Activated naive CD8-positive, alpha-beta T cell treated with anti-CD3 and anti-CD28 coated beads, Interleukin-2, amount 50 U/mL, for 16 hours (primary cell): ENCODE data around the gene DOCK9.

Experiments used
- DNase-seq: peaks from one replicate; pipeline ENCODE4 v3.0.0-alpha.2; 2020; ENCODE audit warnings: low read depth, low spot score

The DOCK9 gene

DNA sequence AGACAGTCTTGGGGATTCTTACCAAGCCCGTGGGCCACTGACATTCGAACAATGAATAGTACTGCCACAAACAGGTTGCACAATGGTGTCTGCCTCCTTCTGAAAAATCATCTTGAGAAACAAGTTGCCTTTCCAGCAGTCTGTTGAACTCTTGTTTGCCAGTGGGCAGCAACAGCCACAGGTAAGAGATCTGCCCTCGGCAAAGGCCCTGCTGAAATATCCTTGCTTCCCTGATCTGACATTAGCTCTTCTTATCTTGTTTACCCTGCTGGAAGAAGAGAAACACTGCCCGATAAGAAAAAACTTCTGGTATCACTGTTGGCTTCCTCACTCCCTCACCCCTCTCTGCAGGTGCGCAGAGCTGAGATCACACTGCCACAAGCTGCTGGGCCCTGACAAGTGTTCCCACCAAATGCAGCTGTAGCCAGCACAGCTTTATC lies 2.0 kb downstream of the DOCK9 start:
- DNase-seq = no peak

DNA sequence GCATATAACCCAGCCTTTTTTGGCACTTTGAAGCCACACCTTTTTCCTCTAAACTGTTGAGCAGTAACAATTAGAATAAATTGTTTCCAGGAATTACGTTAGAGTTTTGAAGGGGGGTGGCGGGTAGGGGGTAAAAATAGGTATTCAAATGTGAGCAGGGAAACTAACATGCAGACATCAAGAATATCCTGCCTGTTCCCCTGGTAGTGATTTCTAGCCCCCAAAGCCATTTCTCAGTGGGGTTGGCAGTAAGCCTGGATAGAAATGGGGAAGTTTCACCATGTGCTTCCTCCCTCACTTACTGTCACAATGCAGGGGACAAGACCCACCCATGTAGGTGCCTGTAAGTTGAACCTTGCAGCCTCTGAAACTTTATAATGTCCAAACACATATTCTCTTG lies 3.8 kb downstream of the DOCK9 start:
- no peak for DNase-seq

DNA sequence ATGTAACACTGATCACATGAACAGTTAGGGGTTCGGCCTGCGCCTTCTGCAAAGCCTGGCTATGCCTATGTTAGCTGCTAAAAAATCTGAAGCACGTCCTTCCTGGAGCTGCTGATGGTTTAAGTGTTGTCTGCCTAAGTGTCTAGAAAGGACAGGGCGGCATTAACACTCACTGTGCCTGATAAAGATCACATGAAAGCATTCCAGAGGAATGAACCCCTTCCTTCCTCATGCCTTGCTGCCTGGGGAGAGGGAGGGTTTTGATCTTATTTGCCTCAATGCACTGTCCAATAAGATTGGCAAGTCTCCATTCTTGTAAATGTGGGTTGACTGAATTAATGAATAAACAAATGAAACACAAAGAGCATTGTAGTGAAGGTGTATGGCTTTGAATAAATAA lies 5.2 kb downstream of the DOCK9 start:
- DNase-seq = no peak

DNA sequence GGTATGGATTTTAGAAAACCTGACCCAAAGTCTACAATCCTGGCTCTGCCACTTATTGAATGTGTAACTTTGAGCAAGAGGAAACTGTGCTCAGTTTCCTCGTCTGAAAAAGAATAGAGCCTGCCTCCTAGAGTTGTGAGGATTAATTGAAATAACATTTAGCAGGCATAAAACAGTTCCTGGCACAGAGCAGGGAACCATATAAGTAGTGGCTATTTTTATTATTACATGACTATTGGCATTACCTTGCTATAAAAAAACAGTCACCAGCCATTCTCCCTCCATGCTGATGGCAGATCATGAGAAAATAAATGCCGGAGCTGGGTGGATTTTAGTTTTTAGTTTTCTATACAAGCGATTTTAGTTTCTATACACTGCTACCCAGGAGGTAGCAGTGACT lies 5.8 kb downstream of the DOCK9 start:
- no peak for DNase-seq

DNA sequence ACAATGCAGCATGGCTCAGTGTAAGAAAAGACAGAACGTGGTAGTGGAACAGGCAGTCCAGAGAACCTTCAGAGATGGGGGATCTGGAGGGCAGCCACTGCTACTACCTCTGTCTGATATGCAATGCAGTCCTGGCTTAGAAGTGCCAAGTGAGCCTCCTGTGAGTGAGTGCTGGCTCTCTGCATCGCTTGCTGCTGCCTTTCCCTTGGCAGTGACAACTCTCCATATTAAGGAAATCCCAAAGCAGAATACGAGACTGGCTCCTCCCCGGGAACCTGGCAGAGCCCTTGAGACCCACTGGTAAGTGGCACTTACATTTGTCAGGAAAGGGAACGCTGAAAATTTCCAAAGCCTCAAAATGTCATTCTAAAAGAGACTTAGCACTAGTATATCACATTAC lies 7.5 kb downstream of the DOCK9 start:
- no peak for DNase-seq

DNA sequence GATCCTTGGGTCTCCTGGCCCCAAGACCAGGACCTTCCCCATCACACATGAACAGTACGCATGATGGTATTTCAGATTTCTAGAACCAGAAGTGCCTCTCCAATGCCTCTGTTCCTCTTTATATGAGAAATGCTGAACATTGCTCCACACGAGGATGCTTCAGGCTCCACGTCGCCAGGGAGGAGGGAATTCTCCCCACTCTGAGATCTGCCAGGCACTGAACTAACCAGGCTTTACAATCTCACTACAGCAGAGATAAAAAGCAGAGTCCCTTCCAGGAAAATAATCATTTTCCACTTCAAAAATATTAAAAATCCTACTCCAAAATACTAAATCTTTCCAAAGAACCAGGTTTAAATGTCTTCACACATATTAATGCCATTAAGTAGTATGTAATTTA lies 10.4 kb downstream of the DOCK9 start:
- DNase-seq = no peak

DNA sequence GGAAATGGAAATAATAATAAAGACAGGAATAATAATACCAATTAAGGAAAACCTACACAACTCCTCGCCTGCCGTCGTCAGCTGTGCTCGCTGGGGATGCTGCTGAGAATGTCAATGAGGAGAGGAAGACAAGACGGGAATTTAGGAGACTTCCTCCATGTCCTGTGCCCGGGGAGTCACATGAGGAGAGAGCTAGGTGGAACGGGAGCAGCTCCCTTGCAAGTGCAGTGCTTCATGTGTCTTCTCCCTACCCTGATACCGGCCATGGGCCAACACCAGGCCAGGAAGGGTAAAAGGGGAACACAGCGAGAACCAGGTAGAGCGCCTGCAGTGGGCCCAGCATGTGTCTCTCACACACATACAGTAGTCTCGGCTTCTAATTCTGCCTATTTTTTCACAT lies 11.8 kb downstream of the DOCK9 start:
- DNase-seq = no peak

DNA sequence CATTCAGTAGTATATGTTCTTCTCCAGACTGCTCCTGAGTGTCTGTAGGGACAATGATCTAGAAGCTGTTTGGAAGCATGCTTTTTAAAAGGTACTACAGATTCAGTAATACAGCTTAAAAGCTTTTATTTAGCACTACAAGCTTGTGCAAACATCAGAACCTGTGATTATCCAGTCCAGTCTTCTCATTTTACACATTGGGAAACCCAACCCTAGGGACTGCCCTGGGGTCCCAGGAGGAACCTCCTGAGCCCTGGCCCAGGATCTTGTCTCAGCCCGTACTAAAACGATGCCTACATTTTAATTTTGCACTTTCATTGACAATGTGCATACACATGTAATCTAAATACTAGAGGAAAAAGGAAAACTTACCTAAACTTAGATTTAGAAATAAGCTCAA lies 12.5 kb downstream of the DOCK9 start:
- no peak for DNase-seq

DNA sequence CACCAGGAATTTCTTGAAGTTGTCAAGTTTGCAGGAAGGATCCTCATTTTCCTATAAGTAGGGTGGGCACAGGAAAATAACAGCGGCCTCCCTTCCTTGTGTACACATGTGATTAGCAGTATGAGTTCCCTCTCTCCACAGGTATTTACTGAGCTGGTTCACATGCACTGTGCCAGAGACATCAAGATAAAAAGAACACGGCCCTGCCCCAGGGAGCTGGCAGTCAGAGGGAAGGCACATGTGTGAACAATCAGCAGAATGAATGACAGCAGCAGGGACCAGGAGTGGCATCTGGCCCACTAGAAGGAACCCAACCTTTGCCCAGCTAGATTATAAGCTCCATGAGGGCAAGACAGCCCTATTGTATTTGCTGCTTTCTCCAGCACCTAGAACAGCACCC lies 13.9 kb downstream of the DOCK9 start:
- no peak for DNase-seq

DNA sequence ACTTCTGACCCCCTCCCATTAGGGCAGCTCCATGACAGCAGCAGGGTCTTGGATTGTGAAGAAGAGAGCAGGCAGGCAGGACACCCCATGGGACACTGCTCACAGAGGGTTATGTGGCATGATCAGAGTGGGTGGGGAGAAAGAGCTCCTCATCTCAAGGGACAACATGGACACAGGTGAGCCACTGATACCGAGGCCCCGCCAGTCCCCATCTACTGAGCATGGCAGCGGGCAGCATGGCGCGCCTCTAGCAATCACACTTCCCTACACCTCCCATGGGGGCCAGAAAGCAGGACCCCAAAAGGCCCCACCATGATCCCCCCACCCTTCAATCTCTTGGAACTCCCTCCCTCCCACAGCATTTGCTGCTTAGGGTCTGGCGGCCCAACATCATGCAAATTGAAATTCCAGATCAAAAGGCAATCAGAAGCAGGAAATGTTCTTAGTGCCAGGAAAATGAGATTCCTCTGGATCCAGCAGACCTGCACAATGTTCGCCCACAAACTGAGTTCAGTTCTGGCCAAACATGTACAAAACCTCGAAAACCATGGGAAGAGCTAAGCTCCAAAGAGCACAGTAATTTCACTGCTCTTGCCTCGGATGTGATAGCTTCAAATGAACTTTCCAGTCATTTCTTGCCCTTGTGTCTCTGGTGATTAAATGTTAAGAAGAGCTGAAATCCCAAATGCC lies 14.8 kb downstream of the DOCK9 start:
- DNase-seq = no peak

DNA sequence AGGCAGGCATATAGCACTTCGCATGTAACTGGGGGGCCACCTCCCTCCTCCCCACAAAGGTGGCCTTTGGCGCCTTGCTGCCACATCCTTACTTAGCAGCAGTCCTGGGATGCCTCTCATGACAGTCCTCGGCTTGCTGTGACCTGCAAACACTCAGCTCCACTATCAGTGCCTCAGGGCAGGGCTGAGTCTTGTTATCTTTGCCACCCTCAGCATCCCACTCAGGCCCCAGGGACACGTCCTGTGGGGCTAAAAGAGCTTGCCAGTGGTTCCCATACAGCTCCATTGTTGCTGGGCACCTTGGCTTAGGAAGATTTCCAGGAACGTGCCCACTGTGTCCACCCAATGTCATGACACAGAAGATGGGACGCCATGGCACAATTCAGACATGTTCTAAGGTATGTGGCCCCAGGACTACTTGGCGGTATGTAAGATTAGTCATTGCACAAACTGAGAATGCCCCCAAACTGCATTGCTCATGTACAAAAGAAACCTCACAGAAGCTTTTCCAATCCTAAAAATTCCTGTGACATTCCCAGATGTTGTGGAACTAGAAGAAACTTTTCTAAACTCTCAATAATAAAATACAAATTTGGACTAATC lies 16.3 kb downstream of the DOCK9 start:
- DNase-seq = no peak

DNA sequence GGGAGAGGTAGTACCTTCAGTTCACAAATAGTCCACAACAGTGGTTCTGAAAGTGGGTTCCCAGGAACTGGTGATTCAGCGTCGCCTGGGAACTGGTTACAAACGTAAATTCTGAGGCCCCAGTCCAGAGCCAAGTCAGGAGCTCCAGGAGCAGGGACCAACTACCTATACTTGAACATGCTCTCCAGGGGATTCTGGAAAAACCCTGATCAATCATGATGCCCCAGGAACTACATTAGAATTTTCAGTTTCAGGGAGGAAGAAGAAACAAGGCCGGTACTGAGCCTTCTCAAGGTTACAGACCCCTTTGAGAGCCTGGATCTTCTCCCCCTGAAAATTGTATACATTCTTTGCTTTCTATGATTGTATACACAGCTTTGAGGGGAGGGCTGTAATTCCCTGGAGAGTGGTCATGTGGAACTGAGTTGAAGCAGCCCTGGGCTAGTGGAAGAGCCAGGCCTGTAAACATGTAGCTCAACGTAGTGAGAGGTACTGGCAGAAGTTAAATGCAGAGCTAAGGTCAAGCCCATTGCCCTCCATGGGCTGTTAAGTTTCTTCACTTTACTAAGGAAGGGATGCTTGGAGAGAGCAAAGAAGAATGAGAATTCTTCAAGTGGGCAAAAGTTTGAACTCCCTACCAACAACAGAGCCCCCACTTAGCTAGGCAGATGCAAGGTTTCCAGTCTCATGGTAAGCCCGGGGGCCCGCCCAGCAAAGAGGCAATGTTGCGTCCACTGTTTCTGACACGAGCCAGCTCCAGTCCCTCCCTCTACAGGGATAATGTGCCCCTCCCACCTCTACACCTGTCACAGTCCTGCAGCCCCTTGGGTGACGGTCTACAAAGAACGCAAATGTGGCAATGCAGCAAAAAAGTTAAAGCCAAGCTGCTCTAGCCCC lies 17.0 kb downstream of the DOCK9 start:
- no peak for DNase-seq

DNA sequence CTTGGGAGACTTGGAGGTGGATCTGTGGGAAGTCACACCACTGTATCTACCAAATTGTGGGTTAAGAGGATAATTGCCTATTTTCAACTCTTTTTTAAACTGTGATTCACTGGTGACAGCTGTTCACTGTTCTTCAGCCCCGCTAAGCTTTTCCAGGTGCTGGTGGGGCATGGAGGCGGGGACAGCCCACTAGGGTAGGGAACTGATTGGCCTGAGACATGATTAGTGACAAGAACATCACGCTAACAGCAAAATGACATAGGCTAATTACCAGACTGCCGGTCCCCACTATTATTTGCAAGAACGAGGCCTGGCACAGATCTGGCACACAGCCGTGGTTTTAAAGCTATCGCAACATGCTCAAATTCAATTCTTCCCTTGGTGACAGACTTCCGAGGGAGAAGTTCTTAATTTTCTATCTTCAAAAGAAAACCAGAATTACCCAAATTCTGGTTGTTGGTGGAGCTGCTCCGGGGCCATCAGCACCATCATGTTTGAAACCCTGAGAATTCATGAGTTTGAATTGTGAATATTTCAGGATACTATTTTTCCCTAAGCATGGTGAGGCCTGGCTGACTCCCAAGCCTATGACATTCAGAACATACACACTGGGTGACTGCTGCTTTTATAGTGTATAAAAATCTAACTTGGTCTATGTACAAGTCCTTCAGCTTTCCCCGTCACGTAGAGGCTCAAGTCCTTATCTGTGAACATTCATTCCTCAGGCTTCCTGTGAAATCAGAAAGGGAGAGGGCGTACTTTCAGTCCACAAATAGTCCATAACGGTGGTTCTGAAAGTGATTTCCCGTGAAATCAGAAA lies 17.9 kb downstream of the DOCK9 start:
- DNase-seq = no peak

DNA sequence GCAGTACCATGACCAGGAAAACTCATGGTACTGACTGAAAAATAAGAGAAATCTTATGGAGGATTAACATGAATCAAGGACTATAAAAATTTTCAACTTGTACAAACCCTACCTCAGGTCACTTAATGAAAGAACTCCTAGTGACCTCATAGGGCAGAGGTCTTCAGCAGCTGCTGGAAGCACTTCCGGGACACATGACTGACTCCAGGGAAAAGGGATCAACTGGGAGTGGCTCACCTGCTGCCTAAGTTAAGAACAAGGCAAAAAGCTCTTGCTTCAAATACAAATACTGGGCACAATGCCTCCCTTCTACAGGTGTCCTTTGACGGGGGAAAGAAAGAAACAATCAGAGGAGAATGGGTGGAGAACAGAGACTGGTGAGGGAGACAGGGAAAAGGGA lies 18.6 kb downstream of the DOCK9 start:
- DNase-seq = no peak

DNA sequence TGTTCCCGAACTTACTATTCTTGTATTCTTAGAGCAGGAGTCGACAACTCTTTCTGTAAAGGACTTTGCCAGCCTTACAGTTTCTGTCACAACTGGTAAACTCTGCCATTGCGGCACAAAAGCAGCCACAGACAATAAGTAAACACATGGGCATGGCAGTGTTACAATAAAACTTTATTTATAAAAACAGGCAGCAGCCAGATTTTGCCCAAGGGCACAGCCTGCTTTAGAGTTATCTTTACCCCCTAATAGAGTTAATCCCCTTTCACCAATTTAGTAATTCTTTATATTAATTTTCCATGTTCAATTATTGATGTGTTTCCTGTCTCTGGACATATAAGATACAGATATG lies 19.4 kb downstream of the DOCK9 start:
- no peak for DNase-seq

DNA sequence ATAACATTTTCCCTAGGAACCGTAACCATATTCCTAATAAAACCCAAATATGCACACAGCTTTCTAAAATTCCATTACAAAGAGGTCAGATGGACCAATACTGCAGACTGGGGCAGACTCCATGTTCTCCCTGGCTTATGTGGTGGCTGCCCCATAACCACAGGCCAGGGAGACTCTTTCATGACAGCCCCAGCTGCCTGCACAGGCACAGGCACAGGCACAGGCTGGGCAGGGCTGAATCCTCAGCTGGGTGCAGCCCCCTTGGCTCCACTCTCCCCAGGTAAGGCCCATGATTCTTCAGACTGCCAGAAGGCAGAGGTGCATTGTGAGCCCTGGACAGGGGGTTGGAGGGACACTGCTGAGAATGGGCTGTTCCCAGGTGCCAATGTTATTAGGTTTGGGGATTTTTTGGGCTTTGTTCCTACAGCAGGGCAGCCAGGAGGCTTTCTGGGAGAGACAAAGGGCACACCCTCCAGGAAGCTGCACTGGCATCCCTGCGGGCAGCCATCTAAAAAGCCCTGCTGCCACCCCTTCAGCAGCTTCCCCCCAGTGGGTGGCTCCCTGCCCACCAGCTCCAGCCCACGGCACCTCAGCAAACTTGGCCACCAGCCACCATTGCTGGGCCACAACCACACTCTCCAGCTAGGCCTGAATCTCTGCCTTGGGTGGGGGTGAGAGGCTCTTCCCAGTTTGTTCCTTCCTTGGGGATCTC lies 20.0 kb downstream of the DOCK9 start:
- no peak for DNase-seq

DNA sequence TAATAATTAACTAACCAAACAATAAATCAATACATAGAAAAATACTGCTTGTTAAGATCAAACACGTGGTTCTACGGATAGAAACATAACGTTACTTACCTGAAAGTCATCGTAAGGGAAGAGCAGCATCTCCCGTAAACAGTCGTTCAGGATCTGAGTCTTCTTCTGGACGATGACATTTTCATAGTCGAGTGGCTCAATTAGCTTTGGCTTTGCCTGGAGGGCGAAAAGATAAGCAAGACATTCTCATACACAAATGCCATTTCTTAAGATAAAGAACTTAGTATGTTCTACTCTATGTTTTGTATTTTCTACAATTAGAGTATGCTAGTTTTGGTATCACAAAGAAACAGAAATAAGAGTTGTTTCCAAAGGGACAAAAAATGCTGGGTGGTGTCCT lies 22.5 kb downstream of the DOCK9 start:
- DNase-seq = no peak

DNA sequence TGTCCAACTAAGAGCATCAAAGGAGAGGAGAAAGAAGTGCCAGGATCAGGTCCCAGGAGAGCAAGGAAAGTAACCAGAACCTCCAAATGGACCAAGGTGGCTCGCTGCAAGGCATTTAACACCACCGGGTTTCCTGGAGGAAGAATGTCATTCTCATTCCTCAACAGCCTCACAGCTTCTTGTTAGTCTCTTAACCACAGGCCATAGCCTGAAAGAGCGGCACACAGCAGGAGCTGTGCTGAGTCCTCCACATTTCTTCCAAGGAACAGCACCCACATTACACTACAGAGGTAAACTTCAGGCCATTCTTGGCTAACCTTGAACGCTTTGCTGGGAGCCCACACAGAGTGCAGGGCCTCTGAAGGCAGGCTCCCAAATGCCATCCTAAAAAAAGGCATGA lies 23.6 kb downstream of the DOCK9 start:
- DNase-seq = no peak

DNA sequence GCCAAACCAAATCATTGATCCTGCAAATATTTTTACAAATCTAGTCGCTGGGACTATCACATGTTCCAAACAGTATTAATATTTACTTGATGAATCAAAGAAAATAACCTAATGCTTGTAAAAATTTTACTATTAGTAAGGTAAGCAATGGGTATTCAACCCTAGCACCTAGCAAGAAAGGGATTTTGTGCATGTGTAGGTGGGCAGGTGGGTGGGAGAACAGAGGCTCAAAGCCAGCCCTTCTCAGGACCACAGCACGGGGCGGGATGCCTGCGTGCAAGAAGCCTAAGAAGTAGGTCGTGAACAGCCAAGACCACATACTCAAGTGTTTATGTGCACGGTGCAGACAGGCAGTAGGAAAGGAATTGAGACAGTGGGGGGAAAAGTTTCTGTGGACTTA lies 26.6 kb downstream of the DOCK9 start:
- DNase-seq = no peak

DNA sequence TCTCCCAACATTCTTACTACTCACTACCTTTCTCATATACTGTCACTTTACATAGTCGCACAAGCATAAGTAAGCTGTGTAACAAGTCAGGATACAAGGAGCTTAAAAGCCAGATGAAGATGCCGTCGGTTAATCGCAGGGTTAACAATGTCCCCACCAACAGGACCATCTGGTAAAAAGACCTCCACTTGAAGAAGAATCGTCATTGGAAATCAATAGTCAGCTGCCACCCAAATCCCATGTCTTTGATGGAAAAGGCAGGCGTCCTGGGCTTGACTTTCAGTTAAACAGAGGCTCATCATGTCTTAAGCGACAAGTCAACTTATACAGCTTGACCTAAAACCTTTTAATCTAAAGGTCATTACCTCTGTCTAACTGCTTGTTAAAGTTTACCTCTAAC lies 27.2 kb downstream of the DOCK9 start:
- DNase-seq = no peak

DNA sequence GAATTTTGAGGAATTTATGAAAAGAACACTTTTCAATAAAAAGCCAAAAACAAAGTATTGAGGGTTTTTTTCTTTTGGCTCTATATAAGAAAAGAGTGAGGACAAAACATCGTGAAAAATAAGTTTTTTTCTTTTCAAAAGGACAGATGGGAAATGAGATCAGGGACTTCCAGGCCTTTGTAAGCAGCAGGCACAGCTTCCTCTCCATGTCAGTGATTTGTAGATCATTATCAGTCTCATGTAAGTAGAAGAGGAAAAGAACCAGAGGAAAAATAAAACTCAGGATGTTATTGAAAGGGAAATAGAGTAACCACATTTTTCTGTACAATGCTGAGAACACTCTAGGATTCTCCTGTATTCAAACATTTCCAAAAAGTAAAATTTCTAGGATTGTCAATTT lies 29.9 kb downstream of the DOCK9 start:
- DNase-seq = no peak
